Cardiac muscle cell (in vitro differentiated cells and primary cell): ENCODE data around the gene NT5DC4. TPM values are rescaled to one million over a fixed set of nuclear protein-coding genes. Genes with fewer than 3 reads are reported as not detected.

Experiments
- DNase-seq, 2 donors: peaks; one replicate each; pipeline versions ENCODE4 v3.0.0 to v3.0.0-alpha.2; 2010 to 2017; ENCODE audit warnings: low read depth in 1 of 2, low spot score in 1 of 2
- H3K27ac ChIP-seq: fragments of 200-600 bp; sonication (generic); 2 replicates; pipeline ENCODE4 v1.5.1; 2016
- H3K27me3 ChIP-seq: fragments of 200-600 bp; sonication (generic); 2 replicates; pipeline ENCODE4 v1.6.0; 2016; ENCODE audit warnings: control low read depth
- H3K36me3 ChIP-seq: fragments of 200-600 bp; sonication (generic); 2 replicates; pipeline ENCODE4 v1.5.1; 2016; ENCODE audit warnings: control low read depth
- H3K4me1 ChIP-seq: fragments of 200-600 bp; sonication (generic); 2 replicates; pipeline ENCODE4 v1.8.1; 2017; ENCODE audit warnings: low read depth, mild to moderate bottlenecking, mixed run types
- H3K4me3 ChIP-seq: fragments of 200-600 bp; sonication (generic); 2 replicates; pipeline ENCODE4 v1.5.1; 2016; ENCODE audit warnings: mild to moderate bottlenecking
- H3K9me3 ChIP-seq: fragments of 200-600 bp; sonication (generic); 2 replicates; pipeline ENCODE4 v1.5.1; 2017; ENCODE audit warnings: low read depth, mild to moderate bottlenecking, control low read depth
- CTCF ChIP-seq: IDR thresholded peaks from 2 replicates; pipeline ENCODE4 v1.5.1; 2012; ENCODE audit warnings: low read depth, mild to moderate bottlenecking, low read length
- polyA plus RNA-seq: library from polyadenylated mRNA; unstranded; fragments of >200 nt; fragmentation: Nextera tagmentation; extraction: Ambion mirVana; gene quantifications from 2 replicates; pipeline ENCODE4 v1.2.1, GENCODE V29; 2016
- total RNA-seq: library from RNA; depleted of rRNA; stranded (reverse); fragments of >200 nt; gene quantifications from 2 replicates; pipeline ENCODE4 v1.2.3, GENCODE V29; 2016

The NT5DC4 gene
- total and polyA plus RNA-seq, 2 experiments from 2014 or later, result not detected

DNA sequence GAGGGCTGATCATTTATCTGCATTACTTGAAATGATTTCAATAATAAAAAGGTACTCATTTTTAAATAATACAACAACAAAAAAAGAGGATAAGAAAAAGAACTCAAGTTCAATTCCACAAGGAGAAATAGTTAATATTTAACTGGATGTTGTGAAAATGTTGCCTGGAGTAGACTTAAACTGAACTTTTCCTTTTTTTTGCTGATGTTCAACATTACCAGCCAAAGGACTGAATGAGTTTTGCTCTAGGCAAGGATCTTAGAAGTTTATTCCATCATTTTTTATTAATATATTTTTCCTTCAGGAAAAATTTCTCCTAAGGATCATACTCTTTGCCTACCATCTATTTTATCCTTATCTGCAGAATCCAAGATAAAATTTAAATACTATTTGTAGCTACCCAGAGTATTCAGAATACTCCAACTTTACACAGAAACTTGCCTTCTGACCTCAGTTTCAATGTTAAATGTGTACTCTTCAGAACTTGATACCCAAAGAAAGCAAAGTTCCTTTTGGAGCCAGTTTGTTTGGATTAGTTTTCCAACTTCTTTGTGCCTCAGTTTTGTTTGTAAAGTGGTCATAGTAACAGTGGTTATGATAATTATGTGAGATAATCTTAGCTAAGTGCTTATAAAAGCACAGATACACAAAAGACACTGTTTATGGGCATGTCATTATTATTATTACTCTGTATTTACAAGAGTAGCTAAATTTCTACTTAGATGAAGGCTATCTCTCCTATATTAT lies 30.8 kb downstream of the NT5DC4 start:
- H3K27ac ChIP-seq, result no peak overlapping the region
- H3K4me1 ChIP-seq, result no peaks in the 10 kb centered on the region
- TF ChIP-seq CTCF, result no peak
- no peak overlapping the region for H3K4me3 ChIP-seq
- no peak for DNase-seq
- peaks cover 16% of the 10 kb centered on the region for H3K36me3 ChIP-seq
- no peaks in the 10 kb centered on the region for H3K9me3 ChIP-seq
- no peaks in the 10 kb centered on the region for H3K27me3 ChIP-seq

DNA sequence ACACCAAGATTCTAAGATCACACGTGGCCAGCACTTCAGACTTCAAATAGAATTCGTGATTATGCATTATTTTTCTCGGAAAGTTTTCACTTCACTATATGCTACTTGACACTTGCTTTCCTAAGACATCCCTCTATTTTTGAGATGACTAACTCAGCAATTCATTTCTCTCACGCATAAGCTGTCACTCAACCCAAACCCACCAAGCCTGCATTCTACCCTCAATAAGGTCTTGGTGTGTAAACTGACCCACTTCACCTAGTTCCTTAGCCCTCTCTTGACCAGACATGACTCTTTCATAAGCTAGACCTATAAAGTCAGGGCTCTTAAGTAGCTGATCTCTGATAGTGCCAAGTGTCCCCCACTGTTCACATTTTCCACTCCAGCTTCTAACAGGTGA lies 31.8 kb downstream of the NT5DC4 start:
- H3K4me3 ChIP-seq, result no peak overlapping the region
- no peak overlapping the region for H3K27ac ChIP-seq
- H3K9me3 ChIP-seq, result no peaks in the 10 kb centered on the region
- H3K4me1 ChIP-seq, result no peaks in the 10 kb centered on the region
- H3K36me3 ChIP-seq, result peaks cover 19% of the 10 kb centered on the region
- no peak for DNase-seq
- H3K27me3 ChIP-seq, result no peaks in the 10 kb centered on the region
- TF ChIP-seq CTCF, result no peak

GRCh38 chr2:112754564-112754963 lies 33.7 kb downstream of the NT5DC4 start:
- Histone ChIP-seq H3K9me3 (no peaks in the 10 kb centered on the region), H3K36me3 (peaks cover 19% of the 10 kb centered on the region), H3K4me3 (no peak overlapping the region), H3K27ac (no peak overlapping the region), H3K4me1 (no peaks in the 10 kb centered on the region), H3K27me3 (no peaks in the 10 kb centered on the region)
- no peak for DNase-seq
- TF ChIP-seq CTCF, result no peak

DNA sequence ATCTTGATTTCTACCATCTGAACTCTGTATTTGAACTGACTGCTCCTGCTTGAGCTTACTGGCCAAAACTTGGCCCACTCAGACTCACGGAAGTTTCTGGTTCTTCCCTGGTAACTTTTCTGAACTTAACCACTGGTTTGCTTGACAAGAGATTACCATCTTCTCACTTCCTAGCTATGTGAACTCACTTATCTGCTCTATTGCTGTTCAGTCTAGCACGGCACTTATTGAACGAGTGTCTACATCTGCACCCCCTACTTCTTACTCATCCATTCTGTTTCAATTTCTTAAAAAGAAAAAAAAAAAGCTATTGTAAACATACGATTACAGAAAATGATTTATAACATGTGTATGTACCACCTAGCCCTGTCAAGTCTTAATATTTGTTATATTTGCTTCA lies 34.6 kb downstream of the NT5DC4 start:
- no peaks in the 10 kb centered on the region for H3K4me1 ChIP-seq
- TF ChIP-seq CTCF, result no peak
- H3K27ac ChIP-seq, result no peak overlapping the region
- H3K27me3 ChIP-seq, result no peaks in the 10 kb centered on the region
- H3K36me3 ChIP-seq, result peaks cover 19% of the 10 kb centered on the region
- no peaks in the 10 kb centered on the region for H3K9me3 ChIP-seq
- H3K4me3 ChIP-seq, result no peak overlapping the region
- DNase-seq, result no peak

GRCh38 chr2:112756207-112756606 lies 35.4 kb downstream of the NT5DC4 start:
- Histone ChIP-seq H3K27ac (no peak overlapping the region), H3K36me3 (peaks cover 23% of the 10 kb centered on the region), H3K27me3 (no peaks in the 10 kb centered on the region), H3K4me3 (no peak overlapping the region), H3K9me3 (no peaks in the 10 kb centered on the region), H3K4me1 (no peaks in the 10 kb centered on the region)
- no peak for DNase-seq
- no peak for TF ChIP-seq CTCF
